ENCODE data around the gene UTRN.

DNA sequence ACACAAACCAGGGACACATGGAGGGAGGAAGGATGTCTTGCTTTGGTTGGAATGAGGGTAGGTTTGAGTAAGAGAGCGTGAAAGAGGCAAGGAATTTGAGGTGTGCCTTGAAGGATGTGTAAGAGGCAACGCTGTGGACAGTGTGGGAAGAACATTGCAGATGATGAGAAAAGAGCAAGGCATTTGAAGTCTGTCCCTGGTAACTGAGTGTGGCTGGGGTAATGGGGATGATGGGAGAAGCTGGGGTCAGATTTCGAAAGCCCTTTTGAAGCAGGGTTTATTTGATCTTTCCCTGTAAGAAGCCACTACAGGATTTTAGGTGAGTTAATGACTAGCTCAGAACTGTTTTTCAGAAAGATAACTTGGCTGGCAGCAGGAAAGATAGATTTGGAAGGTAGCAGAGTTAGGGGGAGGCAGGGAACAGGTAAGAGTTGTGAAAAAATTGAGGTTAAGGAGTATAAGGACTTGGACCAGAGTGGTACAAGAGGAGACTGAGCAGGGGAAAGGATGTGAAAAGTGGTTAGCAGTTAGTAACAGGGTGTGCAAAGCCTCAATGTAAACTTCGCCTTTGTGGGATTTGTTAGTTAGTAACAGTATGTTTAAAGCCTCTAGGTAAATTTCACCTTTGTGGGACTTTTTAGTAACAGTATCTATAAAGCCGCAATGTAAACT, 17.7 kb downstream of the UTRN start:
- TF ChIP-seq, protein P1, sequence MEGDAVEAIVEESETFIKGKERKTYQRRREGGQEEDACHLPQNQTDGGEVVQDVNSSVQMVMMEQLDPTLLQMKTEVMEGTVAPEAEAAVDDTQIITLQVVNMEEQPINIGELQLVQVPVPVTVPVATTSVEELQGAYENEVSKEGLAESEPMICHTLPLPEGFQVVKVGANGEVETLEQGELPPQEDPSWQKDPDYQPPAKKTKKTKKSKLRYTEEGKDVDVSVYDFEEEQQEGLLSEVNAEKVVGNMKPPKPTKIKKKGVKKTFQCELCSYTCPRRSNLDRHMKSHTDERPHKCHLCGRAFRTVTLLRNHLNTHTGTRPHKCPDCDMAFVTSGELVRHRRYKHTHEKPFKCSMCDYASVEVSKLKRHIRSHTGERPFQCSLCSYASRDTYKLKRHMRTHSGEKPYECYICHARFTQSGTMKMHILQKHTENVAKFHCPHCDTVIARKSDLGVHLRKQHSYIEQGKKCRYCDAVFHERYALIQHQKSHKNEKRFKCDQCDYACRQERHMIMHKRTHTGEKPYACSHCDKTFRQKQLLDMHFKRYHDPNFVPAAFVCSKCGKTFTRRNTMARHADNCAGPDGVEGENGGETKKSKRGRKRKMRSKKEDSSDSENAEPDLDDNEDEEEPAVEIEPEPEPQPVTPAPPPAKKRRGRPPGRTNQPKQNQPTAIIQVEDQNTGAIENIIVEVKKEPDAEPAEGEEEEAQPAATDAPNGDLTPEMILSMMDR (IDR thresholded peaks at IDR 0.05; ENCODE audit: low read length): no peak
- TF ChIP-seq EZH2 (optimal IDR thresholded peaks at IDR 0.05; ENCODE audit: low read depth, low read length): no peak
- no peak for TF ChIP-seq EZH2phosphoT487 (IDR thresholded peaks at IDR 0.05; ENCODE audit: low read length)
